ENCODE results near the gene FANCE.
"Not testable (repeated sequence)": the region's sequence is repeated elsewhere in the genome, so short reads cannot be mapped to it uniquely, and the experiment has no call there.

Gene FANCE

GRCh38 chr6:35432291-35432690, 19.8 kb upstream of the FANCE start:
- no peak for DNase-seq (ENCODE audit: low read depth, low spot score)

- DNase-seq (ENCODE audit: low read depth, low spot score): not testable (repeated sequence)
Measured at GRCh38 chr6:35432702-35433101, 19.4 kb upstream of the FANCE start.

DNA sequence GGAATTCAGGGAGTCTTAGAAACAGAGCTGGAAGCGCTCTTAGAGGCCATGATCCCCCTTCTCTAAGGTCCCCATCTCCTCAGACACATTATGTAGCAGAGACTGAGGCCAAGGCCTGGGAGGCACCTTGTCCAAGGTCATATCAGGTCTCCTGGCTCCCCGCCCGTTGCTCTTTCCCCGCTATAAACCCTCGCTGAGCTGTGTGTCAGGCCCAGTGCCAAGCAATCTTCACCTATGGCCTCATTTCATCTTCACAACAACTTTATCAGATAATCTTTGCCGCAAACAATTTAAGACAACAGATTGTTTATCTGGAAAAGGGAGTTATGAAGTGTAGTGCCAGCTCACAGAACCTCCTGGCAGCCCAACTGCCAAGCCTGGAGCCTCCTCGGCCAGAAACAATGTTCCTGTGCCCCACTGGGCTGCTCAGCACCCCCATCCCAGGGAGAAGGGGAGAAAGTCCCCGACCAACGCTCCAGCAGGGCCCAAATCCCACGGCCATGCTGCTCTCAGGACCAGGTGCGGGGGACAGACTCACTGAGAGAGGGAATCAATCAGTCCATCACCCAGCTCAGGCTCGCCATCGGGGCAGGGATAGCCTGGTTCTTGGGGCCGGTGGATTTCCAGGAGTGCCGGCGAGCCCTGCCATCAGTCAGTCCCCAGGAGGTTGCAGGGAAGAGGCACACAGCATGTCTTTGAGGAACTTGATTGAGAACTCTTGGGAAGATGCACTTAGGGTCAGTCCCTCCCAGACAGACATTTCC, 16.9 kb upstream of the FANCE start:
- DNase-seq (ENCODE audit: low read depth, low spot score): no peak

- DNase-seq (ENCODE audit: low read depth, low spot score): peak; percentile 67
Measured at GRCh38 chr6:35436071-35436857, 15.9 kb upstream of the FANCE start.

GRCh38 chr6:35438378-35439065, 13.6 kb upstream of the FANCE start:
- not testable (repeated sequence) for DNase-seq (ENCODE audit: low read depth, low spot score)

DNA sequence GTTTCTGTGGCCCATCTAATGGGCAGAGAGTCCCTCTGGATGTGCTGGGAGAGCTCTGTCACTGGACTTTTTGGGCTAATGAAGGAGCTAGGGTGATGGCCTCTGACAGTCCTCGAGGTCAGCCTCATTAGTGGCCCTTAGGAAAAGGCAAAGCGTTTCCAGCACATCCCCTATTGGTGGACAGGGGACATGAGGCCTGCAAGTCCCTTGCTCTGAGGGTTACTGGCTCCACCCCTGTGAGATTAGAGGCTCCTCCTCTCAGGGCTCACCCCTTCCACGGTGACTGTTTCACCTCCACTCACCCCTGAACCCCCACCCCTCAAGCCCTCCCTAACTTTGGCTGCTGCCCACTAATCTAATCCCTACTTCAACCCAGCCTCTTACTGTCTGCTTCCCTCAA, 12.8 kb upstream of the FANCE start:
- no peak for DNase-seq (ENCODE audit: low read depth, low spot score)

DNA sequence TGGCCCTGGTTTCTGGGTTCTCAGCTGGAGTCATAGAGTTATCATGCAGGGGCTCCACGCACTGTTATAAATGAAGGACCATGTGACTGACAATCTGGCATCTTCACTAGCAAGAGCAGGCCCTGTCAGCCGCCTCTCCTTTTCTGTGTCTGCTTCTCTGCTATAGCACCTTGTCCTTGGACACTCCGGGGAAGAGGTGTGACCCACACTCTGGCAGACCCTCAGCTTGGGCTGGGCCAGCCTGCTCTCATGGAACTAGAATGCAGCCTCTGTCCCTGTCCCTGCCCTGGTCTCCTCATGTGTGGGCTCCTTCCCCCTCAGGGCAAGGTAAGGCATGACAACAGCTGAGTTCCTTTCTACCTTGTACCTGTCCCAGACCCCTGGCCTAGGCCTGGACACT, 10.9 kb upstream of the FANCE start:
- DNase-seq (ENCODE audit: low read depth, low spot score): no peak

GRCh38 chr6:35441642-35442041, 10.5 kb upstream of the FANCE start:
- DNase-seq (ENCODE audit: low read depth, low spot score): no peak

GRCh38 chr6:35442693-35443092, 9.4 kb upstream of the FANCE start:
- DNase-seq (ENCODE audit: low read depth, low spot score): no peak

DNA sequence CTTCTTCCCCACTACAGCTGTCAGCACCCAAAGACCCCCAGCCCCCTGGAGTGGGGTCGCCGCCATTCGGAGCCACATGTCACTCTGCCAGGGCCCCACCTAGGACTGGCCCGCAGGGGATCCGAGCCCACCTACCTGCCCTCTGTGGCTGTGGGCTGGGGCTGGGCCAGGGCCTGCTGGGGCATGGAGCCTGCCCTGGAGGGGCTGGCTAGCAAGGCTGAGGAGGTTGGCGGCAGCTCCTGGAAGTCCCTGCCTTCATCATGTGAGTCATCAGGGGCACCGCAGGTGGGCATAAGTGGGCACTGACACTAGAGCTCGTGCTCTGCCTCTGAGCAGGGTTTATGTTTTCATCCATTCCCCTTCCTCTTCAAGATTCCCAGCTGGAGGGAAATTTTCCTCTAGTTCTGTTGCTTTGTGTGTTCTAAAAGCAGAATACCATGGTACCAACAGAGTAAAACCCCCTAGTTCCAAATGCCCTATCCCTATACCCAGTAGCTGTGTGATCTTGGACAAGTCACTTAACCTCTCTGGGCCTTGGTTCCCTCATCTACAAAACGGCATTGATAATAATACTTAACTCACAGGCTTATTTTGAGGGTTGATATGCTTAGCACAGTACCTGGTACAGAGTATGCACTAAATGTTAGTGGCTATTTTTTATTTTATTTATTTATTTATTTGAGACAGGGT, 8.7 kb upstream of the FANCE start:
- DNase-seq (ENCODE audit: low read depth, low spot score): no peak

DNA sequence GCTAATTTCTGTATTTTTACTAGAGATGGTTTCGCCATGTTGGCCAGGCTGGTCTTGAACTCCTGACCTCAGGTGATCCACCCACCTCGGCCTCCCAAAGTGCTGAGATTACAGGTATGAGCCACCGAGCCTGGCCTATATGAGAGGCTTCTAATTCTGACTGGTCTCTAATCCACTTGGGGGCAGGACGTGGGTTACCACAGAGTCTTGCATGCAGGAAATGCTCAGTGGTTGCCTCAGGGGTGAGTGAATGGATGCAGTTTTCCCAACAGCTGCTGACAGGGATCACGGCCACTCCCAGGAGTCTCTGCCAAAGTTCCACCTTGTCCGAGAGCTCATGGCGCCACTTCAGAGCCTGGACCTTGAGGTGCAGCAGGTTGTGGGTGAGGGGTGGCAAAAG, 6.4 kb upstream of the FANCE start:
- no peak for DNase-seq (ENCODE audit: low read depth, low spot score)

- DNase-seq (ENCODE audit: low read depth, low spot score): no peak
Measured at GRCh38 chr6:35448191-35448590, 3.9 kb upstream of the FANCE start.

- DNase-seq (ENCODE audit: low read depth, low spot score): peak; percentile 58
Measured at GRCh38 chr6:35449287-35449881, 2.8 kb upstream of the FANCE start.

GRCh38 chr6:35451354-35452182, 570 bp upstream of the FANCE start:
- no peak for DNase-seq (ENCODE audit: low read depth, low spot score)

DNA sequence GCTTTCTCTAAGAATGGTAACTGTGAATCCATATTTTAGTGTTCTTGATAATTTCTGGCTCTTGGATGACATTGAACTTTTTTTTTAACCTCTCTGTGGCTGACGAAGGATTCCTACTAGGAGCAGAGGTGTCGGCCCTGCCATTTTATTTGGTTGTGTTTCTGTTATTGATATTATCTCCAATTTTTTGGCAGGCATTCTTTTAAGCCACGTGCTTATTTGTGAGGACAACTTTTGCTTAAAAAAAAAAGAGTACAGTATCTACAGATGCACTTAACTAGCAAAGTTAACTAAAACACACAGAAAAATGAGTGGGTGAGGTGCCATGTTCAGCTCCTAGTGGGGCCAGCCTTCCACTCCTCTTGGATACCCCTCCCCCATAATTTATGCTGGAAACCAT, 1.1 kb downstream of the FANCE start:
- no peak for DNase-seq (ENCODE audit: low read depth, low spot score)

DNA sequence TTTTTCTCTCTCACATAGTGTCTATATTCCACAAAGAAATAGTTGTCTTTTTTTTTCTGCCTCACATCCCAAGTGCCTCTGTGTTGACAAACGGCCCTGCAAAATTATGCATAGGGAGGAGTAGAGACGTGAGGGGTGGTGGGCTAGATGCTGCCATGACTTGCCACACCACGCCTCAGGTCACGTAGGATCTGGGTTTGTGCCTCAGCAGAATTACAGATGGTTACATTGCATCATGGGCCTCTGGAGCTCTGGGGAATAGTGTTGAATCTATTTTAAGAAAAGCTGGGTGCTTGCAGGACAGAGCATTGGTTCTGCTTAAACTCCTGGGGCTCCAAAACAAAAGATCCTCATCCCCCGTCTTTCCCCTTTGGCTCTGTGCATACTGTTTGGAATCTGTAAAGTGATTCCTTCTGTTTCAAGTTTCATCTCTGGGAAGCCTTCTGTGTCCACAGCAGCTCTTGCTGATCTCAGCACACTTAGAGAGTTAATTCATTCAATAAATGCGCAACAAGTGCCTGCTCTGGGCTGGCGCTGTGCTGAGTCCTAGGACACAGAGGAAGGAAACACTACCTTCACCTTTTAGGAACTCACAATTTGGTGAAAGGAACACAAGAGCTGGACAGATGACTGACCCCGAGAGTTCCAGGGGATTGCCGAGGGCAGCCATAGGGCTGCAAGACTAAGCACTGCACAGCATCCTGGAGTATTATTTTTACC, 2.4 kb downstream of the FANCE start:
- no peak for DNase-seq (ENCODE audit: low read depth, low spot score)

- DNase-seq (ENCODE audit: low read depth, low spot score): no peak
Measured at GRCh38 chr6:35457907-35458306, 5.8 kb downstream of the FANCE start.

GRCh38 chr6:35461270-35461669, 9.1 kb downstream of the FANCE start:
- no peak for DNase-seq (ENCODE audit: low read depth, low spot score)

DNA sequence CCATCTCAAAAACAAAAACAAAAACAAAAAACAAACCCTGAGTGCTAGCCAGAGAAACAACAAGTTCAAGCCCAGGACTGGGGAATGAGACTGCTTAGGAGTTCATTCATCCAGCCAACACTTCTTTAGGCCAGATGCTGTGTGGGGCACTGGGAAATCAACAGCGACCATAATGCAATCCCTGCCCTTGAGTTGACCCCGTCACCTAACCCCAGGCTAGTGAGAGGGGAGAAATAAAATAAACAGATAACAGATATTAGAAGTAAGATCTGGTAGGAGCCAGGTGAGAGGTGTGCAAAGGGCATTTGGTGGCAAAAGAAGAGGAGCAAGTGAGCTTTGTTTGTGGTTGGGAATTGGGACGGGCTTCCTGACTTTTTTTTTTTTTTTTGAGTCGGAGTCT, 11.2 kb downstream of the FANCE start:
- DNase-seq (ENCODE audit: low read depth, low spot score): no peak

- no peak for DNase-seq (ENCODE audit: low read depth, low spot score)
Measured at GRCh38 chr6:35465646-35466045, 13.5 kb downstream of the FANCE start.

Measured in ELF-1 (cell line).